ENCODE measurements around the gene RHOF. TPM values are rescaled to one million over a fixed set of nuclear protein-coding genes. Genes with fewer than 3 reads are reported as not detected.
A peak's percentile ranks its signal among the peaks of the same experiment; 100 is the strongest.
"Not testable (repeated sequence)": the region's sequence is repeated elsewhere in the genome, so short reads cannot be mapped to it uniquely, and the experiment has no call there.

Gene RHOF
- total RNA-seq, 1 donor from 2014 or later = 6.1 TPM

DNA sequence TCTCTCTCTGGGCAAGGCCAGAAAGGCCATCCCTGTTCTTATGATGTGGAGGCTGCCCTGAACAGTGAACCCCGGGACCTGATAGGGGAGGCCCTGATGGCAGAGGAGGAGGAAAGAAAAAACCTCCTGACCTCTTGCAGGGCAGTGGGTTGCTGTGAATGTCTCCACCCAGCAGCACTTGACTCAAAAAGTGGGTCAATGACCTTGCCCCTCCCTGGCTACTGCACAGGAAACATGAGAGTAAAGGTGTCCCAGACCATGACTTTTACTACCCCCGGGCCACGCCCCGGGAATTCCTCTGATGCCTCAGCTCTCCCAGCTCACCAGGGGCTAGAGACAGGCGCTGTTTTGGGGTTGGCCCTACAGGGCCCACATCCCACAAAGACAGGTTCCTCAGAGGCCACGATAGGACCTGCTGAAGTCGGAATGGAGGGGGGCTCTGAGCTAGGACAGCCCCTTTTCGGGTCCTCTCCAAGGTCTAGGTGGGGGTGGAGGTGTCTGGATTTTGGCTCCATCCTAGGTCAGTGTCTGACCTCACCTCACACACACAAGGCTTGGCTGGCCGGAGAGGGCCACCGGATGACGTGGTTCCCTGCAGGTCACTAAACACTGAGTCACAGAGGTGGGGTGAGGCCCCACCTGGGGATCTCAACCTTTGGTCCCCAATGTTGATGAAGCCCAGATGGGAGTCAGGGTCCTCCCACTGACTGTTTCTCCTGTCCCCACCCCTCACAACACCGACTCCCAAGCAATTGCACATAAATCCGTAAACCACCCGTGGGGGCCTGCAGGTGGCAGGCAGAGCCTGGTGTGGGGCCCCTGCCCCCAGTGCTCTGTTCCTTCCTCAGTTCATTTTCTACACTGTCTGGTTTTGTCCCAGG is 1.6 kb downstream of the RHOF start:
- DNase-seq = no peak

DNA sequence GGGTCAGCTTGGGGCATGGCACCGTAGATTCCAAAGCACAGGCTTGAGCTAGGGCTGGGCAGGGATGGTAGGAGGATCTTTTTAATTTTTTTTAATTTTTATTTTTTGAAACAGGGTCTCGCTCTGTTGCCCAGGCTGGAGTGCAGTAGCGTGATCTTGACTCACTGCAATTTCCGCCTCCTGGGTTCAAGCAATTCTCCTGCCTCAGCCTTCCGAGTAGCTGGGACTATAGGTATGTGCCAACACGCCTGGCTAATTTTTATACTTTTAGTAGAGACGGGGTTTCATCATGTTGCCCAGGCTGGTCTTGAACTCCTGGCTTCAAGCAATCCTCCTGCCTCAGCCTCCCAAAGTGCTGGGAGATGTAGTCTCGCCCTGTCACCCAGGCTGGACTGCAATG is 2.7 kb downstream of the RHOF start:
- not testable (repeated sequence) for DNase-seq

DNA sequence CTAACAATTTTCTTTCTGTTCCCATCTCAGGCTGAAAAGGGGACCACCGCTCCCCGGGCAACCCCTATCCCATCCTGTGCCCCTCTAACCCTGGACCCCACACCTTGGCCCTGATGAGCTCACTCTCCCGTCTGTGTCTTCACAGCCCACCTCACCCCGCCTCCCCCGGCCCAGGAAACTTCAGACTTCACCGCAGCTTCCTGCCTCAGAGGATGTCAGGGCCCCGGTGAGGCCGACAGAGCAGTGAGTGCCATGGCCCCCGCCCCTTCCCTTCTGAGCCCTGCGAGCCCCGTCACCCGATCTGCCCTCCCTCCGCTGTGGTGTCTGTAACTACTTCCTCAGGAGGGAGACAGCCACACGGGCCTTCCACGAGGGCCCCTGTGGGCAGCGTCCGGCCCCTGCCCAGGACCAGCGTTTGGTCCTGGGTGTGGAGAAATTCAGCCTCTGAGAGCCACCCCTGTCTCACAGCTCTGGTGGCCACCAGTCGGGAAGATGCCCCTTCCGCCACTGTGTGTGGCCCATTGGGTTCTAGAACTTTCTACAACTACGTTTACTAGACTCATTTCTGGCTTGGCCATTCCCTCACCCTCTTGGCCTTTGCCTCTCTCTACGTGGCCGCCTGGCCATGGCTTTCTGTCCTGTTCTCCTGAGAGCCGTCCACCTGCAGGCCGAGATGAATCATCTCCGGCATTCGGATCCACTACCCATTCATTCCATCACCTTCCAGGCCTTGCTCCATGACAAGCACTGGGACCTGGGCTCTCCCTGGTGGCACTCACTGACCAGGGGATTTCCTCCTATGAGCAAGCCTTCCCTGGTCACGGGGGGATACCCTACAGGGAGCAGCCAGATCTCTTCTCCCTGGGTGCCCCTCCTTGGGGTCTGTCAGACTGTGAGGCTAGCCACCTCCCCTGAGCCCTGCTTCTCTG is 3.4 kb downstream of the RHOF start:
- DNase-seq = peak; percentile 59

DNA sequence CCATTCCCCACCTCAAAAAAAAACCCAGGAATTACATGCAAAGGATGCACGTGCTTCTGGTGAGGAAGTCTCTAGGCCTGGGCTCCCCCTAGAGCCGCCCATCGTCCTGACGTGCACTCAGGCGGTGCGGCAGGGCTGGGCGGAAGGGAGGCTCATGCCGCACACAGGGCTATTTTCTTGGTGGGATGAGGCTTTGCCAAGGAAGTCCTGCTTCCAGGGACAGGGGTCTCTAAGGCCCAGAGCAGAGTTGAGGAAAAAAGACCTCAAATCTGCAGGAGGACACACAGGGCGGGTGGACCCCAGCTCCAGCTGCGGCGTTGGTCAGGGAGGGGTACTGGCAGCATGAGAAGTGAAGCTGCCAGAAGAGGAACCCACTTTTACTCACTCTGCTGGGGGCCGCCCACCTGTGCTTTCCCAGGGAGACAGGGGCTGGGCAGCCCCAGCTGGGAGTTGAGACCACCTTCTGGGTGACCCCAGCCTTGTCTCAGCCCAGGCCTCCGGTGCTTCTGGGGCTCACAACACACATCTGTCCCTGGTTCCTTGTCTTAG is 4.2 kb downstream of the RHOF start:
- peak; percentile 31 for DNase-seq

DNA sequence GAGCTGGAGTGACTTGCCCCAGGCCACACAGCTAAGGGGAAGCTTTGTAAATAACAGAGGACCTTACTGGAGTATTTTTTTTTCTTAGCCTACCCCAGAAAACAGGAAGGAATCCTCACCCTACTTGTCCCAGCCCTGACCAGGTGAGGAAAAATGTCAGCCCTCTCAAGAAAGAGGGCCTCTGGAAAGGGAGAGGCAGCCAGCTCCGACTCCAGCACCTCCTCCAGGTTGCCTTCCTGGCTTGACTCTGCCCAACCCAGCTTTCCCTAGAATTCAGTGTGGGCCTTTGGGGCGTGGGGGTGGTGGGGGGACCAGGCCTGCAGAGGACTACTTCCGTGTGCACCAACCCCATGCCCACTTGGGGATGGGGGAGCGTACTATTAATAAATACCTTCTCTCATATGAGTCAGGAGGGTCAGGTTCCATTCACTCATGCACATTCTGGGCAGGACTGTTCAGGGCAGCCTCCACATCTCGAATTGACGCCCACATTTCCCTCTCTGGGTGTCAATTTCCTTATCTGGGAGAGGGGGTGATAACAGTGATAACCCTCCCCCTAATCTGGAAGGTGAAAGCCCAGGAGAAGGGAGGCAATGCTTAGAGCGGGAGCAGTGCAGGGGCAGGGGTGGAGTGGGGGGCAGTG is 5.2 kb downstream of the RHOF start:
- no peak for DNase-seq

DNA sequence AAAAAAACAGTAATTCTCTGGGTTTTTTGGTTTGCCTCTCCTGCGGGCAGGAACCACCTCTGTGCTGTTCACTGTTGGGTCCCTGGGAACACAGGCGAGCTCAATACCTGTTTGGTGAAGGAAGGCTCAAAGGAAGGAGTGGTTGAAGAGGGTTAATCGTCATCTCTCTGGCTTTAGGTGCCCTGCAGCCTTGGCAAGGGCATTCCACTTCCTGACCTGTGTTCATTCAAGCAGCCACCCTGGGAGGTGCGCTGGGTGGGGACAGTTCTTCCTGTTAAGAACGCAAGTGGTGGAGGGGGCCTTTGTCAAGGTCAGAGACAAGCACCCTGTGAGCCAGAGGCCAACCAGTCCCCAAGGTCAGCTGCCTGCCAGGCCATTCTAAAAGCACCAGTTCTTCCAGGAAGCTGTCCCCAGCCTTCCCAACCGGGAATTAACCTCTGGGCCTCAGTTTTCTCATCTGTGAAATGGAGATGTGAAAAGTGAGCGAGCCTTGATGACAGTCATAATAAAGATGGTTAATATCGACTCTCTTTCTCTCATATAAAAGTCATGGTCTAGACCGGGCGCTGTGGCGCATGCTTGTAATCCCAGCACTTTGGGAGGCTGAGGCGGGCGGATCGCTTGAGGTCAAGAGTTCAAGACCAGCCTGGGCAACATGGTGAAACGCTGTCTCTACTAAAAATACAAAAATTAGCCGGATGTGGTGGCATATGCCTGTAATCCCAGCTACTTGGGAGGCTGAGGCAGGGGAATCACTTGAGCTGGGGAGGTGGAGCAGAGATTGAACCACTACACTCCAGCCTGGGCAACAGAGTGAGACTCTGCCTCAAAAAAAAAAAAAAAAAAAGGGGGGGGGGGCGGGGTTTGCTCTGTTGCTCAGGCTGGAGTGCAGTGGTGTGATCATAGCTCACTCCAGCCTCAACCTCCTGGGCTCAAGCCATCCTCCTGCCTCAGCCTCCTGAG is 6.1 kb downstream of the RHOF start:
- DNase-seq = no peak

DNA sequence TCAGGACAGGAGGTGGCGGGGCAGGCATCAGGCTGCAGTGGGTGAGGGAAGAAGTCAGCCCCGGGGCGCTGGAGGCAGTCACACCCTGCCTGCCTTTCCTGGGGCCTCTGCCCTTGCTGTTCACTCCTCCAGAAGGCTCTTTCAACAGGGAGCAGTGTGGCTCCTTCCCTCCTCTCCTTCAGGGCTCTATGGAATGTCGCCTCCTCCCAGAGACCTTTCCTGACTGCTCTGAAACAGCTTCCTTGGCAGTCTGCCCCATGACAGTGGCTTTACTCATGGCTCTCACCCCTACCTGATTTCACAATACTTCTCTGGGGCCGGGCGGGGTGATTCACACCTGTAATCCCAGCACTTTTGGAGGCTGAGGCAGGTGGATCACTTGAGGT is 7.1 kb downstream of the RHOF start:
- DNase-seq = peak; percentile 71

GRCh38 chr12:121784460-121784859 is 9.0 kb downstream of the RHOF start:
- DNase-seq = peak; percentile 79

GRCh38 chr12:121783766-121784165 is 9.7 kb downstream of the RHOF start:
- no peak for DNase-seq

DNA sequence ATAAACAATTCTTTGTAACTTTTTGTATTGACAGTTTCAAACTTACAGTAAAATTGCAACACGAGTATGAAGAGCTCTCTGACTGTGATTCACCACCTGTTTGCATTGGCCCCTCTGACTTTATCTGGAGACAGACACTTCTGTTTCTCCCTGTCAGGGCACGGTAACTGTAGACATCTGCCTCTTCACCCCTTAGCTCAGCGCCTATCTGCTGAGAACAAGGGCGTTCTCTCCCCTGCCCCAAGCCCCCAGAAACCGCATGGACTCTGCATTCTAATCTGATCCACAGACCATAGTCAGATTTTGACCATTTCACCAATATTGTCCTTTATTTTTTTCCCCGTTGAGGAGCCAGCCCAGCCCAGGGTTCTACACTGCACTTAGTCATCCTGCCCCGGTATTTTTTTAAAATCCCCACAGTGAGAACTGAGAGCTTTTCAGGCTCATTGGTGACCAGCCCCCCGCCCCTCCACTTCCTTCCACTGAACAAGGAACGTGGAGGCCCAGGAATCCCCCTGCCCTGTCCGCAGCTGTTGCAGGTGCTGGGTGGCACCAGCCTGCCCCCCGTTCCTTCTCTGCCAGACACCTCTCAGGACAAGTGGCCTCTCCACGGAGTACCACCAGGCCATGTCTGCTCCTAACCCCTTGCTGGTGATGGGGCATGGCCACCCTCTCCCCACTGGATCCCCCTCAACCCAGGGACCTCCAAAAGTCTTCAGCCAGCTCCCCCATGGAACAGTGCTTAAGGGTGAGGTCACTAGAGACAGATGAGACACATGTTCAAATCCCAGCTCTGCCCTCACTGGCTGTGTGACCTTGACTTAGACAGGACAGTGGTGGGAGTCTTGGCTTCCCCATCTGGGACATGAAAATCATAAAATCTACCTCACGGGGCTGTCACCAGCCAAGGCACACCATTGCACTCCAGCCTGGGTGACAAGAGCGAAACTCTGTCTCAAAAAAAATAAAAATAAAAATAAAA is 11.2 kb downstream of the RHOF start:
- no peak for DNase-seq

DNA sequence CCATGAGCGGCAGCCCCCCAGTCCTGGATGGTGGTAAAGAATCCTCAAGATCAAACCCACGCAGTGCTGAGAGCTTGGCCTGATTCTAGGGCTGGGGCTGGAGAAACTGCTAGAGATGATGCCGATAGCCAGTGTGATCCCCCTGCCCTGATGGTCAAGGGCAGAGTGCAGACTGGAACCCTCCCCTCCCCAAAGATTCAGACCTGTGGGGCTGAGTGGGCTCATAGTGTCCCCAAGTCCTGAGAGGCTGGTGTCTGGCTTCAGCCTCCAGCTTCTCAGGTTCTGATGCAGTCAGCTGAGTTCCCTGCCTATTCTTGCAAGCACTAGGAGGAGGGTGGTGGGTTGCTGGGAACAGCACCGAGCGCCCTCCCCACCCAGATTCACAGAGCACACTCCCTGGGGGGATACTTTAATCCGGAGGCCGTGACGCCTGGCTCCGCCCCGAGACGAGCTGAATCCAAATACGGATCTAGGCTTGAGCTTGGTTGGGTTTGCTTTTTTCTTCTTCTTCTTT is 11.9 kb downstream of the RHOF start:
- no peak for DNase-seq

DNA sequence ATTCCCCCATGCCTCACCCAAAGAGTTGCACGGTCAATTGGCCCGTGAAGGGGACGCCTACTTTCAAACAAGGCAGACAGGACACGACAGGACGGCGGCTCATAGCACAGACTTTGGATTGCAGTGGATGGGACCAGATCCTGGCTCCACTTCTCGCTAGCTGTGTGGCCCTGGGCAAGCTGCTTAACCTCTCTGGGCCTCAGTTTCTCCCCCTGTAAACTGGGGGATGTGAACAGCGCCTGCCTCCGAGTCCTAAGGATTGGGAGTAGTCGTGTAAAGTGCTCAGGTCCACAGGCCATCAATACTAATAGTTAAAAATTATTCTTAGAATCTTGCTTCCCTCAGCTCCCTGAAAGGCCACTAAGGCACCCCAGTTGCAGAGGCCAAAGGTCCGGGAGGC is 13.1 kb downstream of the RHOF start:
- DNase-seq = no peak

DNA sequence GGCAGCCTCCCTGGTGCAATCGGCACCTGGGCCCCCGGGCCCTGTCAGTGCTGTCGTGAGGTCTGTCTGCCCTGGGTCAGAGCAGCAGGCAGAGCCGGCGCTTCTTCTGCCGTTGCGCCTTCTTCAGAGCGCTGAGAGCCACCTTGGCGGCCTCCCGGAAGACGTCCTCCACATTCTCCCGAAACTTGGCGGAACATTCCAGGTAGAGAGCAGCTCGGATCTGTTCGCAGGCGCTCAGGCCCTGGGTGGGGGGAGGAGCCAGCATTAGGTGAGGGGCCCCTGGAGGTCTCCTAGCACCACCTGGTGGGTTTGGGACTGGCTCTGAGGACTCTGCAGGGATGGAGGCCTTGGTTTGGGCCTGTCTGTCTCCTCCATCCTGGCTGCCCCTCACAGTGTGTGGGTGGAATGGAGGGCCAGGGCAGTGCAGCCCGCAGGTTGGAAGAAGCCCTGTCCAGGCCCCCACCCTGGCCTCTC is 14.0 kb downstream of the RHOF start:
- DNase-seq = no peak

- no peak for DNase-seq
These were observed 14.7 kb downstream of the RHOF start for GRCh38 chr12:121778567-121779421.

DNA sequence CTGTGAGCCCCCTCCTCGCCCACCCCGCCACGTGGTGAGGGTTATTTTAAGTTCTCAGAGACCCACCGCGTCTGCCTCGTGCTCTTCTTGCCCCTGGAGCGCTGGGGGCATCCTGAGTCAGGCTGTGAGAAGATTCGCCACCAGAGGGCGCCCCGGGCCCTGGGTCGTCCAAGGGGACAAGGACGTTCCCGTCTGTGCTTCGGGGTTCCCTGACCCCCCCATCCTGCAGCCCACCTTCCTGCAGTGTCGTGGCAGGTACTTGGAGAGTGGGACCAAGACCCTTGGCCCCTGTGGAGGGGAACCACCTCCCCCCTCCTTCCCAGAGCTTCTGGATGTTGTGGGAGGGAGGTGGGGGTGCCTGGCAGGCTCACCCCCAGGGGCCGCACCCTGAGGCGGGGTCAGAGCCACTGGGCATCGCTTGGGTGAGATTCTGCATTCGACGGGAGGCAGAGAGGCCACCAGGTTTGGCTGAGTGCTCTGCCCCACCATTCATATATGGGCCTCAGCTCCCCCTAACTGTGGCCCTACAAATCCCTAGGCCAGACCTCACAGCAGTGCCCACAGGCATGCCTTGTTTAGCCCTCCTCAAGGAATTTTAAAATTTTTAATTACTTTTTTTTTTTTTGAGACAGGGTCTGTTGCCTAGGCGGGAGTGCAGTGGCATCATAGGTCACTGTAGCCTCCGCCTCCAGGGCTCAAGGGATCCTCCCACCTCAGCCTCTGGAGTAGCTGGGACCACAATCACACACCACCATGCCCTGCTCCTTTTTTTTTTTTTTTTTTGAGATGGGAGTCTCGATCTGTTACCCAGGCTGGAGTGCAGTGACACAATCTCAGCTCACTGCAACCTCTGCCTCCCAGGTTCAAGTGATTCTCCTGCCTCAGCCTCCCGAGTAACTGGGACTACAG is 17.0 kb downstream of the RHOF start:
- peak; percentile 82 for DNase-seq

DNA sequence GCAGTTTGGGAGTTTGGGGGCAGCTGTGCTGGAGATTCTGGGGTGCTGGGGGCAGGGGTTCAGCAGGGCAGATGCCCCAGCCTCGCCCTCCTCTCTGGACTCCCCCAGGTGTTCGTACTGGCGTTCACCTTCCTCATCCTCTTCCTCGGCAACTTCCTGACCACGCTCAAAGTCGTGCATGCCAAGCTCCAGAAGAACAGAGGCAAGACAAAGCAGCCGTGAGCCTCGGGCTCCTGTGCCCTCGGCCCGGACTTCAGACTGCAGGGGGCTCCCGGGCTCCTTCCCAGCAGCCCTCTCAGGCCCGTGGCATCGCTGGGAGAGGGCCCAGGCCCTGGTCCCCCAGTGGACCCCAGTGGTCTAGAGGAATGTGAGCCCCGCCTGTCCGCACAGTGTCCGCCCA is 18.0 kb downstream of the RHOF start:
- DNase-seq = no peak

- no peak for DNase-seq
These were observed 18.5 kb downstream of the RHOF start for GRCh38 chr12:121774968-121775474.
